ENCODE measurements around the gene MAP3K7. TPM values are rescaled to one million over a fixed set of nuclear protein-coding genes. Genes with fewer than 3 reads are reported as not detected.

The MAP3K7 gene
- 20.6 TPM for total RNA-seq
- long read RNA-seq, full-length matches to known transcripts: 59 of 87 reads
- long read RNA-seq, partial matches to known transcripts: 2 of 87 reads
- long read RNA-seq, other reads (novel, unspliced or antisense): 26 of 87 reads

- no peaks in the 10 kb centered on the region for H3K27me3 ChIP-seq (ENCODE audit: low read depth)
- peaks cover 52% of the 10 kb centered on the region for H3K4me1 ChIP-seq
- H3K9me3 ChIP-seq (replicated peaks): no peaks in the 10 kb centered on the region
- peak; percentile 92 for DNase-seq
- H3K4me3 ChIP-seq: peak within 1 kb of the TSS; percentile 93
- H3K36me3 ChIP-seq: no peaks in the 10 kb centered on the region
- H3K27ac ChIP-seq (replicated peaks): peak within 1 kb of the TSS; percentile 93
- intact Hi-C loops (cut with micrococcal nuclease): no loop called here
- TF ChIP-seq CTCF (IDR thresholded peaks at IDR 0.05; ENCODE audit: borderline replicate concordance): no peak
These were observed at the start of gene MAP3K7 for GRCh38 chr6:90586836-90587638. Gene MAP3K7, minus strand, starts transcription at chr6:90587072. Its CDS starts 189 bp downstream, at chr6:90586883.

- no peak for DNase-seq
- TF ChIP-seq CTCF (IDR thresholded peaks at IDR 0.05; ENCODE audit: borderline replicate concordance): no peak
- no peaks in the 10 kb centered on the region for H3K36me3 ChIP-seq
- no peak overlapping the region for H3K4me3 ChIP-seq
- intact Hi-C loops (cut with micrococcal nuclease): no loop called here
- no peak overlapping the region for H3K27ac ChIP-seq (replicated peaks)
- no peaks in the 10 kb centered on the region for H3K4me1 ChIP-seq
- H3K9me3 ChIP-seq (replicated peaks): peaks cover 4% of the 10 kb centered on the region
- no peaks in the 10 kb centered on the region for H3K27me3 ChIP-seq (ENCODE audit: low read depth)
These were observed 44.2 kb upstream of the MAP3K7 start for GRCh38 chr6:90631046-90631445.

- H3K4me3 ChIP-seq: no peak overlapping the region
- intact Hi-C loops (cut with micrococcal nuclease): no loop called here
- DNase-seq: no peak
- no peak overlapping the region for H3K27ac ChIP-seq (replicated peaks)
- no peaks in the 10 kb centered on the region for H3K4me1 ChIP-seq
- no peak for TF ChIP-seq CTCF (IDR thresholded peaks at IDR 0.05; ENCODE audit: borderline replicate concordance)
- H3K36me3 ChIP-seq: no peaks in the 10 kb centered on the region
- H3K27me3 ChIP-seq (ENCODE audit: low read depth): peaks cover 59% of the 10 kb centered on the region
- peaks cover 5% of the 10 kb centered on the region for H3K9me3 ChIP-seq (replicated peaks)
These were observed 34.7 kb upstream of the MAP3K7 start for GRCh38 chr6:90621581-90621980.

GRCh38 chr6:90619221-90619620 lies 32.3 kb upstream of the MAP3K7 start:
- no peaks in the 10 kb centered on the region for H3K4me1 ChIP-seq
- DNase-seq: no peak
- intact Hi-C loops (cut with micrococcal nuclease): no loop called here
- H3K9me3 ChIP-seq (replicated peaks): no peaks in the 10 kb centered on the region
- H3K27ac ChIP-seq (replicated peaks): no peak overlapping the region
- H3K4me3 ChIP-seq: no peak overlapping the region
- no peaks in the 10 kb centered on the region for H3K36me3 ChIP-seq
- H3K27me3 ChIP-seq (ENCODE audit: low read depth): peaks cover 83% of the 10 kb centered on the region
- no peak for TF ChIP-seq CTCF (IDR thresholded peaks at IDR 0.05; ENCODE audit: borderline replicate concordance)

- intact Hi-C loops (cut with micrococcal nuclease): no loop called here
- H3K27me3 ChIP-seq (ENCODE audit: low read depth): peaks cover 57% of the 10 kb centered on the region
- no peak for DNase-seq
- no peaks in the 10 kb centered on the region for H3K9me3 ChIP-seq (replicated peaks)
- no peak for TF ChIP-seq CTCF (IDR thresholded peaks at IDR 0.05; ENCODE audit: borderline replicate concordance)
- H3K4me3 ChIP-seq: no peak overlapping the region
- H3K4me1 ChIP-seq: peaks cover 19% of the 10 kb centered on the region
- H3K36me3 ChIP-seq: no peaks in the 10 kb centered on the region
- no peak overlapping the region for H3K27ac ChIP-seq (replicated peaks)
These were observed 25.4 kb upstream of the MAP3K7 start for GRCh38 chr6:90612313-90612680.
